Activated CD4-positive, CD25-positive, alpha-beta regulatory T cell (primary cell): ENCODE measurements around the gene GSTA1.
A peak's percentile ranks its signal among the peaks of the same experiment; 100 is the strongest.
"Not testable (repeated sequence)": the region's sequence is repeated elsewhere in the genome, so short reads cannot be mapped to it uniquely, and the experiment has no call there.

Source experiments
- DNase-seq, 4 experiments: peaks; one replicate each; lab custom pipeline; 2025; lab: John Stamatoyannopoulos, UW

GSTA1 gene

GRCh38 chr6:52803668-52804255 is at the start of gene GSTA1:
Gene GSTA1, minus strand, starts transcription at chr6:52803816. Its CDS starts 4,549 bp downstream, at chr6:52799267.
- not testable (repeated sequence) for DNase-seq

GRCh38 chr6:52849137-52849536 is 45.5 kb upstream of the GSTA1 start:
- no peak for DNase-seq

- DNase-seq = no peak
These were observed 42.4 kb upstream of the GSTA1 start for GRCh38 chr6:52846002-52846401.

GRCh38 chr6:52843605-52844004 is 40.0 kb upstream of the GSTA1 start:
- DNase-seq = no peak

GRCh38 chr6:52840763-52841585 is 37.4 kb upstream of the GSTA1 start, which contains the start of gene GSTA5:
Gene GSTA5, minus strand, starts transcription at chr6:52840813.
- no peak for DNase-seq

GRCh38 chr6:52839124-52840055 is 35.8 kb upstream of the GSTA1 start:
- peak in 2 of 4 experiments; percentile 5 to 19 for DNase-seq

GRCh38 chr6:52834481-52834880 is 30.9 kb upstream of the GSTA1 start:
- no peak for DNase-seq

GRCh38 chr6:52830869-52831268 is 27.3 kb upstream of the GSTA1 start:
- not testable (repeated sequence) for DNase-seq

- no peak for DNase-seq
These were observed 25.6 kb upstream of the GSTA1 start for GRCh38 chr6:52829046-52829817.

GRCh38 chr6:52828621-52829020 is 25.0 kb upstream of the GSTA1 start:
- not testable (repeated sequence) for DNase-seq

GRCh38 chr6:52827073-52827783 is 23.6 kb upstream of the GSTA1 start:
- DNase-seq = not testable (repeated sequence)

- no peak for DNase-seq
These were observed 22.9 kb upstream of the GSTA1 start for GRCh38 chr6:52826513-52826912.

GRCh38 chr6:52825900-52826459 is 22.4 kb upstream of the GSTA1 start:
- not testable (repeated sequence) for DNase-seq

- DNase-seq = not testable (repeated sequence)
These were observed 21.7 kb upstream of the GSTA1 start for GRCh38 chr6:52825270-52825793.

GRCh38 chr6:52821842-52822241 is 18.2 kb upstream of the GSTA1 start:
- DNase-seq = no peak

GRCh38 chr6:52820198-52820597 is 16.6 kb upstream of the GSTA1 start:
- no peak for DNase-seq

GRCh38 chr6:52815167-52816092 is 11.8 kb upstream of the GSTA1 start:
- peak in 2 of 4 experiments; percentile 5 to 10 for DNase-seq

- not testable (repeated sequence) for DNase-seq
These were observed 10.9 kb upstream of the GSTA1 start for GRCh38 chr6:52814545-52814944.

- DNase-seq = not testable (repeated sequence)
These were observed 6.2 kb upstream of the GSTA1 start for GRCh38 chr6:52809777-52810176.
